ENCODE data around the gene BMPR1B.

DNA sequence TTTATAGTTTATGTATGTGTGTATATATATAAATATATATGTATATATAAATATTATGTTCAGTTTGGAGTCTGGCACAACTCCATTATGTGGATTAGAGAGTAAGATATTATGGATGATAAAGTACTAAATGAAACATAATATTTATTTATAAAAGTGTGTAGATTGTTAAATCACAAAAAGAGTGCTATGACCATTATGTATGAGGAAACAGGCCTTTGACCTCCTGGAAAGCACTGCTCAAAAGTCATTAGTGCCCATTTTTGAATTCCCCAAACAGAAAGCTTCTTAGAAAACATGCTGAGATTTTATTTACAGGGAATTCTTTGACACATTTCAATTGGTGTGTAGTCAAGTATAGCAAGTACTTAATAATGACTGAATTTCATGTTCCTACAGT lies 399.8 kb downstream of the BMPR1B start:
- TF ChIP-seq POLR2A (IDR thresholded peaks at IDR 0.05; ENCODE audit: low read depth, low read length) (no peak), POLR2AphosphoS5 (IDR thresholded peaks at IDR 0.05; ENCODE audit: low read depth, low read length) (no peak)

Data from GM12891 (cell line).